ENCODE measurements around the gene PLCB4.
"Not testable (repeated sequence)": the region's sequence is repeated elsewhere in the genome, so short reads cannot be mapped to it uniquely, and the experiment has no call there.

PLCB4 gene

DNA sequence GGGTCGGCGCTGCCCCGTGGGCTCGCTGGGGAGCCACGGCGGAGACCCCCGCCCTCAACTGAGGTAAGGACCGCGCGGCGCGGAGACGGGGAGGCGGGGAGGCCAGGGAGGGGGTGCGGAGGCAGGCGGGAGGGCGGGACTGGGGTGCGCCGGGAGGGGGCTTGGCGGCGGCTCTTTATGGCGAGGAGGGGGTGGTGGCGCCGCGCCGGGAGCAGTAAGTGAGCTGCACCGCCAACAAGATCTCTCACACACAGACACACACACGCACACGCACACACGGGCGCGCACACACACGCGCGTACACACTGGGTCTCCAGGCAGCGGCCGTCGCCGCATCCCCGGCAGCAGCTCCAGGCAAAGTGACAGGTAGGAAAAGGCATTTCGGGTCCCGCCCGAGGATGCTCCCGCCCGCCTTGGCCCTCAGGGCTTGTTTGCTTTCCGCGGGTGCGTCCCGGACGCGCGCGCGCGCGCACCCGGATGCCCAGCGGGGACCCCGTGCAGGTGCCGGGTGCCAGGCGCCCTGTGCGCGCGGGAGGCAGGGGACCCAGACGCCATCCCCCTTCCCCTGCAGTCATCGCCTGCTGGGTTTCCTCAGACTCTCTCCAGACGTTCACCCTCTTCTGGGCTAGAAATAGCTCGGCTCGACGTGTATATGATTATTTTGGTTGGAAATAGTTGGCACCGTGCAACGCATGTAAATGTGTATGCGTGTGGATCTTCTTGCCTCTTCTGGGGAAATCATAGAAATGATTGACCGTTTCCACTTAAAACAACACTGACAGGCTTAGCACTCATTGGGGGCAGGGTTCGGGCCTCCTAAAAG lies at the start of gene PLCB4:
PLCB4 (plus strand) TSS at position 247 of the 823 bp plus-strand sequence. CDS start 238,728 bp downstream, outside the sequence.
- DNase-seq: peak; percentile 47 to 64

DNA sequence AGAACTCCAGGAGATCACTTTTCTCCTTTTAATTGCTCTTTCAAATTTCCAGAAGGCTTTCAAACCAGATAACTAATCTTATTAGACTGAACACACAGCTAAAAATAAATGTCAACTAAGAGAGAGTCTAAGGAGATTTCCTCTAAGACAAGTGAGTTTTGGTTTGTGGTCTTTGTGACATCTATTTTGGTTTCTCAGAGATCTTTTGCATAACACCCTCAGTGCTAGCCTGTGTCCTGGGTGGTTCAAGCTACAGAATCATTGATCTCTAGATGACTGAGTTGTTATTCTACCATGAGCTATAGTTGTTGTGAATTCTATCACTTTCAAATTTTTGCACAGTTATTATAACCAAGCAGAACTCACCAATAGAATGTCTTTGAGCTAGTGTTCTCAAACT lies 49.1 kb upstream of the PLCB4 start:
- no peak for DNase-seq

DNA sequence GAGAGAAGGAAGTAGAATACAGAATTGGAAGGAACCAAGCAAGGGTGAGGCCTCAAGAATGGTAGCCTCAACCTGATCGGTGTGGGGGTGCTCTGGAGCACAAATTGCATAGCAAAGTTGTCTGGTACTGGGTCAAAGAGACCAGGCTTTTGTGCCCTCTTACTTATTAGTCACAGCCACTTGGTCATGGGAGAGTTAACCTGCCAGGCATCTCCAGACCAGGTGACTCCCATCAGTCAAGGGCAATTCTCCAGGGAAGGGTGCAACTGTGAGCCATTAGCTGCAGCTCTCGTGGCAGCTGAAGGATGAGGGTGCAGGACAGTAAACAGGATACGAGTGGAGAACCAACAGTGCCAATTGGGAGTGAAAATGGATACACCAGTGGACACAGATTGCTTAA lies 47.7 kb upstream of the PLCB4 start:
- DNase-seq: peak; percentile 70 to 74

DNA sequence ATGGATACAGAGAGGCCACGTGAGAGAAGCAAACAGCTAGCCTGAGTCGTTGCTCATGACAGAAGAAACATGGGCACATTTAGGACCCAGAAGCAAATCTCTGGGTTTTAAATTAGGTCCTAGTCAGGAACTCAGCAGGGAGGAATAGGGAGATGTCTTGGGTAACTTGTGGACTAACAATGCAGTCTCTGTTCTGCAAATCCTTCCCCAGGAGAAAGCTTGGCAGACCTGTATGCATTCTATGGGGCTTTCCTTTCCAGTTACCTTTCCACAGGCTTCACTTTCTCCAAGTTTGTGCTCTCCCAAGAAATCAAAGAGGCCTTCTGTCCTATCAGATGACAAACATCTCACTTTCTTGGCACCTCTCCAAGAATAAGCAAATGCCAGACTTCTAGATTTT lies 47.2 kb upstream of the PLCB4 start:
- no peak for DNase-seq

DNA sequence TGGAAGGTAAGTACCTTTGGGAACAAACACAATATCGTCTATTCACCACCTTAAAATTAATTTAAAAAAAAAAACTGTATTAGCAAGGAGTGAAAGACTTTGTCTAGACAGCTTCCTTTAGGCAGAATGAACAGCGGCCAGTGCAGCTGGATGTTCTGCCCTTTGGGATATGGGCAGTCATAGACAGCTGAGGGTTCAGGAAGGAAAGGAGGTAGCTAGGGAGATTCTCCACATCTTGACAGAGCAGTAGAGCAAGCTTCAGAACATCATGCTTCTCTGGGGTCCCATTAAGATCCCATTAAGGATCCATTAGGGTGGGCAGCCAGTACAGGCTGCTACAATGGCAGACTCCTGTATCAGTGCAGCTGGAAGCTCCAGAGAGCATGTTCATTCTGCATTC lies 46.5 kb upstream of the PLCB4 start:
- no peak for DNase-seq

DNA sequence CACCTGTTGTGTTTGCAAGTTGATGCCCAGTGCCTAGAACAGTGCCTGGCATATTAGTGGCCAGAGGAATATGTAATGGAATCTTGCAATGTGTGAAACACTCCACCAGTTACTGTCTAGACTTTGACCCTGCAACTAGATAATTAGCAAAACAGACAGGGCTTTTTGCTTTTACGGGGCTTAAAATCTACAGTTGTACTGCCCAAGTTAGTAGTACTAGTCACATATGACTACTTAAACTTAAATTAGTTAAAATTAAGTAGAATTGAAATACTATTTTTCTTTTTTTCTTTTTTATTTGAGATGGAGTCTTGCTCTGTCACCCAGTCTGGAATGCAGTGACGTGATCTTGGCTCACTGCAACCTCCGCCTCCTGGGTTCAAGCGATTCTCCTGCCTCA lies 44.3 kb upstream of the PLCB4 start:
- no peak for DNase-seq

DNA sequence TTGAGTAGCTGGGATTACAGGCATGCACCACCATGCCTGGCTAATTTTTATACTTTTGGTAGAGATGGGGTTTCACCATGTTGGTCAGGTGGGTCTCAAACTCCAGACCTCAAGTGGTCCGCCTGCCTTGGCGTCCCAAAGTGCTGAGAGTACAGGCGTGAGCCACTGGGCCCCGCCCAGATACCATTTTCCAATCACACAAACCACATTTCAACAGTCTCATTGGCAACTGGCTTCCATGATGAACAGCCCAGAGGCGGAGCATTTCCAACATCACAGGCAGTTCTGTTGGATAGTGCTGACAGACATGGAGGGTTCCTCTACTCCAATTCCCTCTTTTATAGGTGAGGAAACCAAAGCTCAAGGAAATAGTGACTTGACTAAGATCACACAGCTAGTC lies 43.9 kb upstream of the PLCB4 start:
- no peak for DNase-seq

DNA sequence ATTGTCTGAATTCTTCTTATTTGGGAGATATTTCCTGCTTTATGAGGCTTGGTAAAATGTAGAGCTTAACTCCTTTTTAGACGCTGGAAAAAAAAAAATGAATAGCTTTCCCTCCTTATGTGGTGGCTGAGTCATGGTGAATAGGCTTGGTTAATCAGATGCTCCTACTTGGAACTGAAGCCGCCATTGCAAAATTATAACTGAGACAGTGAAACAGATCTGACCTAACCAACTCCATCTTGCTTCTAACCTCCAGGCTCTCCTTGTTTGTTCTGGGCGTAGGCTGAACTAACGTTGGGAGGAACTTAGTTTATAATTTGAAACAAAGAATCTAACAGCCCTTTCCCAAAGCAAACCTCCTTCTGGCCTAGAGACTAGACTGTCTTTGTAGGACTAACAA lies 43.2 kb upstream of the PLCB4 start:
- DNase-seq: no peak

DNA sequence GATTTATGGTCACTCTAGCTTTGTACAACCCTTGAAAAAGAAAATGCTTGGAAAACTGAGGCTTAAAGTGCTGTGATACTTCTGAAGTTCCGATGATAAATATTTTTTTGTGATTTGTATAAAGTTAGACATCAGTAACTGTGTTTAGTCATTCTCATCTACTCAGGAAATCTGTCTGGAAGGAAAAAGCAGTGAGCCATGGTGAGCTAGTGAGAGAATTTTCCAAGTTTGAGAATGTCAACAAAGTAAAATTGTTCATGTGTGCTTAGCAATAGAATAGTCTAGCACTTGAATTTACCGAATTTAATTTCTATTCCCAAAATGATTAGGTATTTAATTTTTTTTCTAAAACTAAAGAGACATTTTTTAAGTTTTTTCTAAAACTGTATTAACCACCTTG lies 41.3 kb upstream of the PLCB4 start:
- DNase-seq: no peak

DNA sequence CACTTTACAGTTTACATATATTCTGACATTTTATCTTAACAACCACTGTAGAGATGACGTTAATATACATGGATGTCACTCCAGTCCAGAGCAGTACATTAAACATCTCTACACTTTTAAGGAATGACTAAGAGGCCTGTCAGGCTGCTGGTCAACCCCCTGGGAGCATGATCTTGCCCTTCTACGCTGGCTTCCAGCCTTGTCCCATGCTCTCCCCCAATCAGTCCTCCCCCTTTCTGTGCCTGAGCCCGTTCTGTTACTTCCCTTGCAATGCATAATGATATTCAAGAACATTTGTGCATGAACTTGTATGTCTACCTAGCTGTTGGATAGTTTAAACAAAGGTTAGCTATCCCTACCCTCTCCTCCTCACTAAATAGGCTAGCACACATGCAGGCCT lies 40.5 kb upstream of the PLCB4 start:
- DNase-seq: no peak

DNA sequence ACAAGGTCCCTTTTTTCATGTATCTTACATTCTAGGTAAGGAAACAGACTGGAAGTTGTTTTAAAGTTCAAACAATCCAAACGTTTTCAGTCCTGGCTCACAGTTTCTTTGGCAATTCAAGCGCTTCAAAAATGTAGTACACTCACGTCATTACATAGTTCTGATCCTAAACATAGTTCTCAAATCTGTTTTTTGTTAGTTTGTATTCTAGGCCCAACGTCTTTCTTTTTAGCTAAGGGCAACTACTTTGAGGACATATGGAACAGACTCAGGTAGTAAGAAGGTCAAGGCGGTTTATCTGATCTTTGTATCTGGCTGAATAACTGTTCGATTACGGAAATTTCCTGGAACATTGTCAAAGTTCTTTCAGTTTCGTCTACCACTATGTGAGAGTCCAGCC lies 36.9 kb upstream of the PLCB4 start:
- no peak for DNase-seq

DNA sequence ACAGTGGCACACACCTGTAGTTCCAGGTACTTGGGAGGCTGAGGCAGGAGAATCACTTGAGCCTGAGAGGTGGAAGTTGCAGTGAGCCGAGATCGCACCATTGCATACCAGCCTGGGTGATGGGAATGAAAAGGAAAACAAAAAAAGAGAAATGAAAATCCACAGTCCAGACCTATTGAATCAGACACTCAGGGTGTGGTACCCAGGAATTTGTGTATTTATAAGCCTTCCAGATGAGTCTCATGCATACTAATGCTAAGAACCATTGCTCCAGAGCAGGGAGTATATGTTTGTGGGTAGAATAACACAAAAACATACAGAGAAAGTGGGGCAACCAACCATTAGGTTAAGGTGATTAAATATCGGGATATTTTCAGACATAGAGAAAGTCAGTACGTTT lies 36.1 kb upstream of the PLCB4 start:
- no peak for DNase-seq

DNA sequence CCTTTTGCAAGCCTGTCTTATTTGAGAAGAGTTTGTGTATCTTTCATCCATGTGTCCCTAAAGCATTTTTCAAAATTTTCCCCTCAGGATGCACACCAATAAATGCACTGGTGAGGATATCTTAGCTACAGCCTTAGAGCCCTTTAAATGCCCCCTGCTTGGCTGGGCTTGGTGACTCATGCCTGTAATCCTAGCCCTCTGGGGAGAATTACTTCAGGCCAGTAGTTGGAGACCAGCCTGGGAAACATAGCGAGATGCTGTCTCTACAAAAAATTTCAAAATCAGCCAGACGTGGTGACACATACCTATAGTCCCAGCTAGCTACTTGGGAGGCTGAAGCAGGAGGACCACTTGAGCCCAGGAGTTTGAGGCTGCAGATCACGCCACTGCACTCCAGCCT lies 33.8 kb upstream of the PLCB4 start:
- no peak for DNase-seq

DNA sequence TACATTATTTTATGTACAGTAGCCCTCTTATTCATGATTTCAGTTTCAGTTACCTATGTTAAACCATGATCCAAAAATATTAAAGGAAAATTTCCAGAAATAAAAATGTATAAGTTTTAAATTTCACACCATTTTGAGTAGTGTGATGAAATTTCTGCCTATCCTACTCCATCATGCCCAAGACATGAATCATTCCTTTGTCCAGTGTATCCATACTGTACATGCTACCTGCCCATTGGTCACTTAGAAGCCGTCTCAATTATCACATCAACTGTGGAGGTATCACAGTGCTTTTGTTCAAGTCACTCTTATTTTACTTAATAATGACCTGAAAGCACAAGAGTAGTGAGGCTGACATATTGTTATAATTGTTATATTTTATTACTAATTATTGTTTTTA lies 32.3 kb upstream of the PLCB4 start:
- DNase-seq: no peak

DNA sequence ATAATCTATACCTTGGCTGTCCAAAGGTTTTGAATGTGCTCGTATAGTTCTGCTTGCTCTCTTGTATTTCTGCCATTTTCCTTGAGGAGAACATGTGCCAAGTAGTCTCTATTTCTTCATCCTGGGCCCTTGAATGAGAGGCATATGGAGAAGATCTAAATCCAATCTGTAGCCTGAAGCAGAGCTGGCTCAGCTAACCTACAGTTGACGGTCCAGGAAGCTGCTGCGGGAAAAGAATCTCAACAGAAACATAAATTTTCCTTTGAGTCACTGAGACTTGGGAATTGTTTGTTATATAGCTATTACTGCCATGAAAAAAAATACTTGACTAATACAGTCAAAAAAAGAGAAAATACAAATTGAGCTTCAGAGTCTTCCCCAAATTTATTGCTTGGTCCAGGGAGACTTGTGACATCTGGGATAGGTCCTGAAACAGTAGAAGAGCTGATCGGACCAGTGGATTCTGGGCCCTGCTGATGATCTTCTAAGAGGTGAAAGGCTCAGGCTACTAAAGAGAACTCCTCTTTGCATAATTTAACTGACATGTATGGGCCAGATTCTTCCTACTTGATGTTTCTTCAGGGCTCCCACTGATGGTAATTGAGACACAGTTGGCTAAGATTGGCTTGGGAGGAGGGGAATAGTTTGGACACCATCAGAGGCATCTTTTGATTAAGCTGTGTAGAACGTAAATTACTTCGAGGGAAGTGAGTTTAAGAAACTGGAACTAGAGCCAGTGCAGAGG lies 29.9 kb upstream of the PLCB4 start:
- DNase-seq: no peak

DNA sequence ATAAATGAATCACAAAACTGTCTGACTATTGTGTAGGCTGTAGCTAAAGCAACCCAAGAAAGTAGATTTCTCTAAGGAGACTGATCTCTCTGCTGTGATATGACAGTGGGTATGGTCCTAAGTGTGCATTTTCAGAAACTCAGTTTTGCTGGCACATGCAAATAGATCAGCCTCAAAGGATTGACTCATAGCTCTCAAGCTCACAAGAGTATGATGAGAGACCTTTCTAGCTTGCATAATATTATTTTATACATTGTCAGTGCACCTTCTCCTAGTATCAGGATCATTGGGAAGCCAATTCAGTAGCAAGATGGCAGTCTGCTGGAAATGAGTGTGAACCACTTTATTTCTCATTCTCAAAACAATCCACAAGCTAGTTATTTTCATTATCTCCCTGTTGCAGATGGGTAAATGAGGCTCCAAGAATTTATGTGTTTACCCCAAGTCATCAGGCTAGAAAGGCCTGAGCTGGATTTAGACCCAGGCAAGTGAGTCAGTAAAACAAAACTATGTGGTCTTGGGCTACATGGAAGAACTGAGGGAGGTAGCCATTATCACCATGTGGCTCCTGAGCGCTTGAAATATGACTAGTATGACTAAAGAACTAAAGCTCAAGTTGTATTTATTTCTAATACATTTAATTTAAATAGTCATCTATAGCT lies 27.9 kb upstream of the PLCB4 start:
- no peak for DNase-seq

DNA sequence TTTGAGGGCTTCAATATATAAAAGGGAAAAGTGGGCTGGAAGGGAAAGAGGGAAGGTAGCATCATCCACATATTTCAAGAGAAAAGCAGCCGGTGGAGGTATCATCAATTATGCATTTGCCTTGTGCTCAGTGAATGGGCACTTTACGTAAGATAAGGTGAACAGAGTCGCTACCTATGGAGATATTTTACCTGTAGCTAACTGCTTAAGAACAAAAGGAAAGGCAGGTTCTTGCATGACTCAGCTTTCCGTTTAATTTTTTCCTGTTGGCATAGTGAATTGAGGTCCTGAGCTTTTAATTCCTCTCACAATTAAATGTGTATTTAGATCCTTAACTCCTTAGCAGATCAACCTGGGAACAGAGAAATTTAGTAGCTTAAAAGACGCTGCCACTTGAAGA lies 25.5 kb upstream of the PLCB4 start:
- no peak for DNase-seq

DNA sequence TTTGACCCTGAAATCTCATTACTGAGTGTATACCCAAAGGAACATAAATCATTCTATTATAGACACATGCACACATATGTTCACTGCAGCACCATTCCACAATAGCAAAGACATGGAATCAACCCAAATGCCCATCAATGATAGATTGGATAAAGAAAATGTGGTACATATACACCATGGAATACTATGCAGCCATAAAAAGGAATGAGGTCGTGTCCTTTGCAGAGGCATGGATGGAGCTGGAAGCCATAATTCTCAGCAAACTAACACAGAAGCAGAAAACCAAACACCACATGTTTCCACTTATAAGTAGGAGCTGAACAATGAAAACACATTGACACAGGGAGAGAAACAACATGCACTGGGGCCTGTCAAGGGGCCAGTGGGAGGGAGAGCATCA lies 21.0 kb upstream of the PLCB4 start:
- DNase-seq: not testable (repeated sequence)

DNA sequence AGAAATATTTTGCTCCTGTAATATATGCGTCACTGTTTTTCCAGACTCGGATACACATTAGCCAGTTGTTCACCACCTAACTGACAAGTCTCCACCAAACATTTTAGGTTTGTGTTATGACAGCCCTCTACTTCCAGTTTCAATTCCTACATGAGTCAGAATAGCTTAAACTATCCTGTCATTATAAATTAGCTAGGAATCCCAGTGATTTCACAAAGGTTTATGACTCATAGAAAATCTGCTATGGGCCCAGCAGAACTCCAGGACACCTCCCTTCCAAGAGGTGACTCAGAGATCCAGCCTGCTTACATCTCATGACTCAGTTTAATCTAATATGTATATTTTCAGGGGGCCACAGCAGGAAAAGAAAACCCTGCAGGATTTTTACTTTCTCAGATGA lies 17.4 kb upstream of the PLCB4 start:
- no peak for DNase-seq

DNA sequence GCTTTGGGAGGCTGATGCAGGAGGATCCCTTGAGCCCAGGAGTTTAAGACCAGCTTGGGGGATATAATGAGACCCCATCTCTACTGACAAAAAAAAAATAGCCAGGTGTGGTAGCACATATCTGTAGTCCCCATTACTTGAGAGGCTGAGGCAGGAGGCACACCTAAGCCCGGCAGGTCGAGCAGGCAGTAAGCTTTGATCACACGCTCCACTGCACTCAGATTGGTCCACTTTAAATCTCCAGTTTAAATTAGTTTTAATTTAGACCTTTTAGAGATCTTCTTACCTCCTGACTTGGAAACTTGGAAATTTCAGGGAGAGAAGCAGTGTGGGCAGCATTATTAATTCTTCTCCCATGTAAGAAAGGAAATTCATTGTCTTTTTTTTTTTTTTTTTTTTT lies 16.8 kb upstream of the PLCB4 start:
- DNase-seq: no peak

DNA sequence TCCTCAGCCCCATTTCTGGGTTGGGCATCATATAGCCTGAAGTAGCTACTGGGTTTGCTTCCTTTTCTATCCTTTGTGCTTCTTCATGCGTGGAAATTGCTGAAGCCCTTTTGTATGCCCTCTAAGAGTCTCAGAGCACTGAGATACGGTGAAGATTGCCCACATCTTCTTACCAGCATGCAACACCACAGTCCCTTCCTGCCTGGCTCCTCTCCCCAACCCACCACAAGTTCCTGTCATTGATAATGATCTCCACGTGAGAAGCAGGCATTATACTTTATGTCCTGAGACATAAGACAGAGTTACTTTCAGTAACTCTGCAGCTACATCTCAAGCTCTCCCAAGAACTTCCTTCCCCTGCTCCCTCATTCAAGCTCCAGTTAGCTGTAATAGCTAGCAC lies 15.8 kb upstream of the PLCB4 start:
- no peak for DNase-seq

DNA sequence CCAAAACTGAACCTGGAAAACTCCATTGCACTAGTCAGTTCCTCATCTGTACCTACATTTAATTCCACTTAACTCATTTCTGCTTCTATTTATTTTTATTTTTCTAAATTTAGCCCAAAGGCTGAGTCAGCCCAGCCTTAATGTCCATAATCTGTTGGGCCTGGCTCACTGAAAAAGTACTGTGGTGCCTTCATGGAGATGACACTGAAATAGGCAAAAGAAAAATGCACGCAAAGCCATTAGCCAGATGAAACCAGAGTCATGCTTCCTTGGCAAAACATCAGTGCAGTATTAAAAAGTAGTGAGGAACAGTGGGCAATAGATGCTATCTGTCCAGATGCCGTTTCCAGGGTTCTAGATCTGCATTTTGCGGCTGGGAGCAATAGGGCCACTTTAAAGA lies 14.7 kb upstream of the PLCB4 start:
- DNase-seq: no peak

DNA sequence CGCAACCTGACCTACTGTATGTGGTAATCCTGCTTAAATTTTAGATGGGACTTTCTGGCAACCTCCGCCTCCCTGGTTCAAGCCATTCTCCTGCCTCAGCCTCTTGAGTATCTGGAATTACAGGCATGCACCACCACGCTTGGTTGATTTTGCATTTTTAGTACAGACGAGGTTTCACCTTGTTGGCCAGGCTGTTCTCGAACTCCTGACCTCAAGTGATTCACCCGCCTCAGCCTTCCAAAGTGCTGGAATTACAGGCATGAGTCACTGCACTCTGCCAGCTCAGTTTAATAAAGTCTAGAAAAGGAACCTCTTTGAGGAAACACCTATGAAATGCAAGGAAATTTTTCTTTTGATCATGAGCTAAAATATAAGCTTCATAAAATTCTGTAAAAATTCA lies 9.0 kb upstream of the PLCB4 start:
- DNase-seq: no peak

DNA sequence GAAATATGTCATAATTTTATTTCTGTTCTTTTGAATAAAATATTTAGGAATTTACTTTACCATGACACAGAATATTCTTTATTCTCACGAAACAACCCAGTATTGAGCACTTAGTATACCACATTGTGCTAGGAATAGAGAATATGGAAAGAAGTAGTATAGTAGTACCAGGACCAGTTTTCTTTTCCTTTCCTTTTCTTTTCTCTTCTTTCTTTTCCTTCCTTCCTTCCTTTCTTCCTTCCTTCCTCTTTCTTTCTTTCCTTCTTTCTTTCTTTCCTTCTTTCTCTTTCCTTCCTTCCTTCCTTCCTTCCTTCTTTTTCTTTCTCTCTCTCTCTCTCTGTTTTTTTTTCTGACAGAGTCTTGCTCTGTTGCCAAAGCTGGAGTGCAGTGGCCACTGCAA lies 7.5 kb upstream of the PLCB4 start:
- DNase-seq: no peak
